Panc1 (cell line): ENCODE measurements around the gene SPATA21. TPM values are rescaled to one million over a fixed set of nuclear protein-coding genes. Genes with fewer than 3 reads are reported as not detected.
"Not testable (repeated sequence)": the region's sequence is repeated elsewhere in the genome, so short reads cannot be mapped to it uniquely, and the experiment has no call there.

Source experiments
- ATAC-seq: fragments of 200-7000 bp; cut with Tn5 transposase; 2 replicates; pipeline ENCODE4 v1.9.1; 2020; ENCODE audit warnings: mild to moderate bottlenecking, moderate library complexity
- BruUV-seq: library from RNA; stranded (reverse); fragments of 400-500 nt; replicated peaks from 2 replicates; lab custom pipeline; 2021; lab: Mats Ljungman, UMichigan
- CTCF ChIA-PET: fragments of 300-600 bp; sonication (Branson Sonifier 250); formaldehyde crosslinking; loops from one replicate; lab custom pipeline; 2022; ENCODE audit warnings: antibody characterized with exemption; lab: Charles Lee
- POLR2A ChIA-PET: fragments of 300-600 bp; sonication (Branson Sonifier 250); formaldehyde crosslinking; loops from one replicate; lab custom pipeline; 2022; ENCODE audit warnings: antibody characterized with exemption; lab: Charles Lee
- DNase-seq: peaks from one replicate; pipeline ENCODE4 v3.0.0-alpha.2; 2010; ENCODE audit warnings: low read depth, low spot score
- H3K27ac ChIP-seq: 2 replicates; pipeline ENCODE4 v1.5.1; 2011; ENCODE audit warnings: mild to moderate bottlenecking, low read length, inconsistent platforms
- H3K27me3 ChIP-seq: fragments of 200-500 bp; sonication (Bioruptor generic); 2 replicates; pipeline ENCODE4 v1.6.0; 2014; ENCODE audit warnings: low read length, inconsistent platforms; ENCODE audit not compliant: control insufficient read depth, insufficient read depth
- H3K36me3 ChIP-seq: fragments of 200-500 bp; sonication (Bioruptor generic); 2 replicates; pipeline ENCODE4 v1.5.1; 2014; ENCODE audit warnings: inconsistent platforms, mild to moderate bottlenecking, low read length, moderate library complexity; ENCODE audit not compliant: control insufficient read depth, insufficient read depth
- H3K4me1 ChIP-seq: 2 replicates; pipeline ENCODE4 v1.5.1; 2011; ENCODE audit warnings: inconsistent platforms, mild to moderate bottlenecking, low read length, moderate library complexity; ENCODE audit not compliant: control insufficient read depth, insufficient read depth
- H3K4me3 ChIP-seq, 2 experiments: 2 replicates each; pipeline ENCODE4 v1.5.1; 2011 to 2012; ENCODE audit warnings: low read depth in 2 of 2, low read length in 2 of 2, mild to moderate bottlenecking in 2 of 2, inconsistent platforms in 1 of 2, moderate library complexity in 1 of 2
- H3K9me3 ChIP-seq: fragments of 200-500 bp; sonication (Bioruptor generic); 2 replicates; pipeline ENCODE4 v1.5.1; 2014; ENCODE audit warnings: low read depth, mild to moderate bottlenecking, inconsistent platforms, low read length, moderate library complexity; ENCODE audit not compliant: control insufficient read depth, insufficient read depth
- CTCF ChIP-seq: fragments of 450-650 bp; IDR thresholded peaks from 2 replicates; pipeline ENCODE4 v1.5.1; 2017; ENCODE audit warnings: mild to moderate bottlenecking
- POLR2AphosphoS5 ChIP-seq: IDR thresholded peaks from 2 replicates; pipeline ENCODE4 v1.6.1; 2012; ENCODE audit warnings: mild to moderate bottlenecking, low read depth, low read length, moderate library complexity
- REST ChIP-seq, 2 experiments: IDR thresholded peaks; 2 replicates each; pipeline ENCODE4 v1.6.1; 2011 to 2012; ENCODE audit warnings: low read depth in 2 of 2, control low read depth in 1 of 2, low read length in 1 of 2, mild to moderate bottlenecking in 1 of 2, moderate library complexity in 1 of 2; ENCODE audit not compliant: insufficient read depth in 1 of 2
- SIN3A ChIP-seq: IDR thresholded peaks from 2 replicates; pipeline ENCODE4 v1.6.1; 2012; ENCODE audit warnings: low read depth, mild to moderate bottlenecking, low read length, moderate library complexity, borderline replicate concordance; ENCODE audit not compliant: insufficient read depth
- TCF7L2 ChIP-seq: IDR thresholded peaks from 2 replicates; pipeline ENCODE4 v1.6.1; 2011; ENCODE audit warnings: mild to moderate bottlenecking, low read depth, low read length, inconsistent platforms
- in situ Hi-C: cut with HindIII; loops from 2 replicates; pipeline ENCODE4 v1.10.0; 2016; ENCODE audit warnings: low sequenced_read_pairs, low pct_unique_long_range_greater_than_20kb
- intact Hi-C: fragments of 100-400 bp; cut with micrococcal nuclease; formaldehyde crosslinking; loops from one replicate; pipeline ENCODE4 v1.10.0; 2022; ENCODE audit not compliant: unreplicated experiment
- total RNA-seq: library from RNA; stranded (reverse); gene quantifications from one replicate; pipeline ENCODE4 v1.2.1, GENCODE V29; 2021; ENCODE audit not compliant: unreplicated experiment

Gene SPATA21
- total RNA-seq, 1 experiment from 2014 or later, result not detected

- intact Hi-C loops, result no loop called here
Observed at GRCh38 chr1:16458831-16459230, 21.6 kb upstream of the SPATA21 start.

GRCh38 chr1:16456151-16456550, 18.9 kb upstream of the SPATA21 start:
- H3K36me3 ChIP-seq, result peaks cover 18% of the 10 kb centered on the region
- H3K4me1 ChIP-seq, ATAC-seq, DNase-seq, H3K4me3 ChIP-seq, BruUV-seq, H3K27ac ChIP-seq, H3K9me3 ChIP-seq, CTCF ChIA-PET, H3K27me3 ChIP-seq, intact Hi-C loops, in situ Hi-C loops: not testable (repeated sequence)
- POLR2A ChIA-PET, result interaction anchor here (0.9 kb wide), 1 partner anchor 15 kb away, joined by 10 read pairs; no protein-coding TSS in a partner anchor

More at GRCh38 chr1:16458831-16459230, 21.6 kb upstream of the SPATA21 start:
- TF ChIP-seq TCF7L2 (no peak), POLR2AphosphoS5 (no peak), SIN3A (no peak), REST (IDR thresholded peaks at IDR 0.05; ENCODE audit: insufficient read depth in 1 of 2, low read depth in 2 of 2, low read length in 1 of 2) (no peak), CTCF (no peak)
- in situ Hi-C loops, result no loop called here
- H3K9me3 ChIP-seq, result no peaks in the 10 kb centered on the region
- no peak overlapping the region for H3K4me3 ChIP-seq
- no peaks in the 10 kb centered on the region for H3K27me3 ChIP-seq
- BruUV-seq, result no TSS peak
- ChIA-PET POLR2A (no interaction called here), CTCF (no interaction called here)
- H3K27ac ChIP-seq, result no peak overlapping the region
- no peak for ATAC-seq
- no peaks in the 10 kb centered on the region for H3K4me1 ChIP-seq
- DNase-seq, result no peak
- H3K36me3 ChIP-seq, result peaks cover 10% of the 10 kb centered on the region

GRCh38 chr1:16454909-16455308, 17.7 kb upstream of the SPATA21 start:
- H3K9me3 ChIP-seq, H3K27me3 ChIP-seq, ATAC-seq, DNase-seq, H3K4me1 ChIP-seq, POLR2A ChIA-PET, H3K4me3 ChIP-seq, intact Hi-C loops, CTCF ChIA-PET, in situ Hi-C loops, H3K27ac ChIP-seq, BruUV-seq: not testable (repeated sequence)
- H3K36me3 ChIP-seq, result peaks cover 18% of the 10 kb centered on the region
